ENCODE results near the gene SHISA2.

The SHISA2 gene

GRCh38 chr13:26015271-26016125, 36.3 kb downstream of the SHISA2 start:
- TF ChIP-seq GATA3 (IDR thresholded peaks at IDR 0.05; ENCODE audit: low read depth, low read length): no peak
- TF ChIP-seq GATA2 (IDR thresholded peaks at IDR 0.05; ENCODE audit: low read depth, low read length): no peak

DNA sequence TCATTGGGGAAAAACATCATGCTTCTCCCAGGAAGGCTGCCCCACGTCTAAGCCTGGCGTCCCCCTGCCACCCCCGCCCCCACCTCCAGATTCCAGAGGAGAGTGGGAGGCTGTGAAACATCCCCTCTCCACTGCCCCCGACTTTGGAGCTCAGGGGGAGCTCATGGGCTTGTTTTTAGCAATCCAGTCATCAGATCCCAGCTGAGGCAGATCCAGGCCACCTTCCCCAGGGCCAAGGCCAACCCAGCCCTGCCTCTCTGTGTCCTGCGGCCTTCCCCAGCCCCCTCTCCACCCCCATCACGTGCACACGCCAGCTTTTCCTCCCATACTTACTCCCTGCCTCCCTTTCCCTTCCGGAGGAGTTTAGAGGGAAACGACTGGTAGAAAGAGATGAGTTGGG, 38.8 kb downstream of the SHISA2 start:
- TF ChIP-seq GATA2 (IDR thresholded peaks at IDR 0.05; ENCODE audit: low read depth, low read length) (no peak), GATA3 (IDR thresholded peaks at IDR 0.05; ENCODE audit: low read depth, low read length) (no peak)

DNA sequence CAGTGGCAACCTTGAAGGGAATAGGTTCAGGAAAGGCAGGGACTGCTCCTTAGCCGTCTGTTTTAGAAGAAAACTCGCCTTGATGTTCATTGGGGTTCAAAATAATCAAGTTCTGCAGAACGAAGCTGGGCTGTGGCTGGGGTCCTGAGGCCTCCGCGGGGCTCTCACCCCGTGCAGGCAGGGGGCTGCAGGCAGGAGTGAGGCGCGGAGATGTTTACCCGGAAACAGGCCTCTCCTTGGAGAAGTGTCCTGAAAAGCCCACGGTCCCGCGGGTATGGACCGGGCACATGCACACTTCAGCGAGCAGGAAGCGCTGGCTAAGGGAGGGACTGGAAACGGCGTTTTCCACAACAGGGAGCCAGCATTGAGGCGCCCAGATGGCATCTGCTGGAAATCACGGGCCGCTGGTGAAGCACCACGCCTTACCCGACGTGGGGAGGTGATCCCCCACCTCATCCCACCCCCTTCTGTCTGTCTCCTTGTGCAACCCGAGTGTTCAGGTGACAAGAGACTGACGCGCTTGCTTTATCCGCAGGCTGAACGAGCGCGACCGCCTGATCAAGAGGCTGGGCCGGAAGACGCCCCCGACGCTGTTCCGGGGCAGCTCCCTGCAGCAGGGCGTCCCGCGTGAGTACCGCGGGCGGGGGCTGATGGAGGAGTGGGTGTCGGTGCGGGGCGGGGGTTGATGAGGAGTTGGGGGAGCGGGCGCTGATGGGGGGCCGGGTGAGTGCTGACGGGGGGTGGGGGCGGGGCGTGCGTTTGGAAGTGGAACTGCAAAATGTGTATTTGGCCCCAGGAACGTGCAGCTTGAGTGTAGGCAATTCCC, 39.6 kb downstream of the SHISA2 start:
- TF ChIP-seq GATA2 (IDR thresholded peaks at IDR 0.05; ENCODE audit: low read depth, low read length) (no peak), GATA3 (IDR thresholded peaks at IDR 0.05; ENCODE audit: low read depth, low read length) (no peak)

DNA sequence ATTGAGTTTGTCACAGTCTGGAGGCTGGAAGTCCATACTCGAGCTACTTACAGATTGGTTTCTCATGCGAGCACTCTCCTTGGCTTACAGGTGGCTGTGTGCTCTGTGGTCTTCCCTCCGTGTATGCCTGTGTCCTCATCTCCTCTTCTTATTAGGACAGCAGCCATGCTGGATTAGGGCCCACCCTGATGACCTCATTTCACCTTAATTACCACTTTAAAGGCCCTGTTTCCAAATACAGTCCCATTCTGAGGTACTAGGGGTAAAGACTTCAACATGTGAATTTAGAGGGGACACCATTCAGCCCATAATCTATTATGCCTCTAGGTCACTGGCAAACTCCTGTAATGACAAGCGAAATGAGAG, 40.6 kb downstream of the SHISA2 start:
- TF ChIP-seq GATA2 (IDR thresholded peaks at IDR 0.05; ENCODE audit: low read depth, low read length) (no peak), GATA3 (IDR thresholded peaks at IDR 0.05; ENCODE audit: low read depth, low read length) (no peak)

DNA sequence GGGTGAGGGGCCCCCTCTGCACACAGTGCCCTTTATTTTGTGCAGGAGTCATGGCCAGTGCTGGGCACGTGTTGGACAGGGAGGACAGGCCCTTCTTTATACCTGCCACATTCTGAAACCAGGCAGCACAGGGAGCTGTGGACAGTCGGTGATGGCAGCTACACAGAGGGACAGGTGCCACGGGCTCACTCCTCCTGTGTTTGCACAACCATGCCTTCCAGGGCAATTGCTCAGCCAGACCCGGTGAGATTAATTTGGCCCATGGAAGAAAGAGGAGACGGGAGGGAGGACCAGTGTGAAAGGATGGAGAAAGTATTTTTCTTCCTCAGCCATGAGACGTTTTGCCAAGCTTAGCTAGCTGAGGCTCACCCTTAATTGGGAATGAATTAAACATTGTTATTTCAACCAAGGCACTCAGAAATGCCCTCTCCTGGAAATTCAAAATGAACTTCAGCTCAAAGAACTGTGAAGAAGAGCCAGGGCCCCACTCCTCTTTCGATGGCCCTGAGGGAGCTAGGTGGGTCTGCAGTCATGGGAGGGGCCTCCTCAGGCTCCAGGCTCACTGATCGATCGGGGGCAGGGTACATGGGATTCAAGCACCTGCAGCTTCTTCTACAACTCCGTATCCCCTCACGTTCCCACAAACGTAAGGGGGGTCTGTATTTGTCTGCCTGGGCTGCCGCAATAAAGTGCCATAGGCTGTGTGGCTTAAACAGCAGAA, 41.2 kb downstream of the SHISA2 start:
- no peak for TF ChIP-seq GATA3 (IDR thresholded peaks at IDR 0.05; ENCODE audit: low read depth, low read length)
- no peak for TF ChIP-seq GATA2 (IDR thresholded peaks at IDR 0.05; ENCODE audit: low read depth, low read length)

GRCh38 chr13:26007261-26008125, 44.3 kb downstream of the SHISA2 start:
- no peak for TF ChIP-seq GATA2 (IDR thresholded peaks at IDR 0.05; ENCODE audit: low read depth, low read length)
- no peak for TF ChIP-seq GATA3 (IDR thresholded peaks at IDR 0.05; ENCODE audit: low read depth, low read length)
